OCI-LY7 (cell line): ENCODE results near the gene RASAL1. TPM values are rescaled to one million over a fixed set of nuclear protein-coding genes. Genes with fewer than 3 reads are reported as not detected.

Experiments used
- BruUV-seq: library from RNA; stranded (reverse); fragments of 400-500 nt; replicated peaks from 2 replicates; lab custom pipeline; 2021; lab: Mats Ljungman, UMichigan
- CTCF ChIA-PET: fragments of 300-600 bp; sonication (Branson Sonifier 250); formaldehyde crosslinking; loops from one replicate; lab custom pipeline; 2022; ENCODE audit warnings: antibody characterized with exemption; ENCODE audit not compliant: unreplicated experiment; lab: Charles Lee
- POLR2A ChIA-PET: fragments of 300-600 bp; sonication (Branson Sonifier 250); formaldehyde crosslinking; loops from one replicate; lab custom pipeline; 2022; ENCODE audit warnings: antibody characterized with exemption; lab: Charles Lee
- DNase-seq: peaks from one replicate; pipeline ENCODE4 v3.0.0-alpha.2; 2015; ENCODE audit warnings: low spot score
- H2AFZ ChIP-seq: fragments of 200-600 bp; sonication (generic), shearing (Covaris generic); 2 replicates; pipeline ENCODE4 v1.6.1; 2014; ENCODE audit warnings: mild to moderate bottlenecking, antibody characterized with exemption, low read length, moderate library complexity
- H3K27ac ChIP-seq: fragments of 200-600 bp; sonication (generic); 2 replicates; pipeline ENCODE4 v1.5.1; 2014; ENCODE audit warnings: mixed run types, low read depth, mild to moderate bottlenecking, moderate library complexity, low read length, inconsistent platforms; ENCODE audit not compliant: poor library complexity, severe bottlenecking
- H3K36me3 ChIP-seq: fragments of 200-600 bp; sonication (generic); 2 replicates; pipeline ENCODE4 v1.6.1; 2014; ENCODE audit warnings: mild to moderate bottlenecking, antibody characterized with exemption, low read length, moderate library complexity, mixed read lengths; ENCODE audit not compliant: insufficient read depth
- H3K4me1 ChIP-seq: fragments of 200-600 bp; sonication (generic); 2 replicates; pipeline ENCODE4 v1.5.1; 2014; ENCODE audit warnings: mild to moderate bottlenecking, low read length; ENCODE audit not compliant: insufficient read depth, poor library complexity, severe bottlenecking
- H3K4me2 ChIP-seq: fragments of 200-600 bp; sonication (generic); 2 replicates; pipeline ENCODE4 v1.6.1; 2014; ENCODE audit warnings: mild to moderate bottlenecking, low read length
- H3K4me3 ChIP-seq: fragments of 200-600 bp; sonication (generic); 2 replicates; pipeline ENCODE4 v1.5.1; 2014; ENCODE audit warnings: mild to moderate bottlenecking, low read depth, low read length; ENCODE audit not compliant: poor library complexity, severe bottlenecking
- H3K79me2 ChIP-seq: fragments of 200-600 bp; sonication (generic); 2 replicates; pipeline ENCODE4 v1.6.1; 2016; ENCODE audit warnings: low read depth, mild to moderate bottlenecking, low read length, moderate library complexity, mixed read lengths; ENCODE audit not compliant: insufficient read depth
- H3K9me2 ChIP-seq: fragments of 200-600 bp; sonication (generic); 2 replicates; pipeline ENCODE4 v1.6.1; 2016; ENCODE audit warnings: mild to moderate bottlenecking, low read length, mixed read lengths; ENCODE audit not compliant: insufficient read depth
- H3K9me3 ChIP-seq: fragments of 200-600 bp; sonication (generic); 2 replicates; pipeline ENCODE4 v1.6.1; 2014; ENCODE audit warnings: mild to moderate bottlenecking, mixed run types, low read length, mixed read lengths
- H4K20me1 ChIP-seq: fragments of 200-600 bp; sonication (generic); 2 replicates; pipeline ENCODE4 v1.6.1; 2014; ENCODE audit warnings: mild to moderate bottlenecking, antibody characterized with exemption, low read length, moderate library complexity, mixed read lengths; ENCODE audit not compliant: insufficient read depth
- EZH2phosphoT487 ChIP-seq: fragments of 200-600 bp; sonication (generic); IDR thresholded peaks from 2 replicates; pipeline ENCODE4 v1.6.1; 2018; ENCODE audit warnings: low read depth, borderline replicate concordance, mild to moderate bottlenecking, mixed run types, antibody characterized with exemption, low read length, moderate library complexity, mixed read lengths
- intact Hi-C: fragments of 100-400 bp; cut with micrococcal nuclease; formaldehyde crosslinking; loops from one replicate; pipeline ENCODE4 v1.10.0; 2022; ENCODE audit not compliant: unreplicated experiment
- total RNA-seq, 2 experiments: library from RNA; depleted of rRNA in 1 of 2; stranded (reverse); fragments of >200 nt in 1 of 2; shearing (Covaris generic) in 1 of 2; gene quantifications; 2 replicates each; pipeline ENCODE4 v1.2.3, GENCODE V29; 2014 to 2022
- TF ChIP-seq, protein P1 (sequence below): fragments of 200-600 bp; sonication (generic); conservative IDR thresholded peaks from 2 replicates; pipeline ENCODE4 v1.5.1; 2014; ENCODE audit warnings: mild to moderate bottlenecking, antibody characterized with exemption, low read length, moderate library complexity, mixed read lengths

Gene RASAL1
- total RNA-seq, 2 experiments from 2014 or later: 74.4 to 89.1 TPM

DNA sequence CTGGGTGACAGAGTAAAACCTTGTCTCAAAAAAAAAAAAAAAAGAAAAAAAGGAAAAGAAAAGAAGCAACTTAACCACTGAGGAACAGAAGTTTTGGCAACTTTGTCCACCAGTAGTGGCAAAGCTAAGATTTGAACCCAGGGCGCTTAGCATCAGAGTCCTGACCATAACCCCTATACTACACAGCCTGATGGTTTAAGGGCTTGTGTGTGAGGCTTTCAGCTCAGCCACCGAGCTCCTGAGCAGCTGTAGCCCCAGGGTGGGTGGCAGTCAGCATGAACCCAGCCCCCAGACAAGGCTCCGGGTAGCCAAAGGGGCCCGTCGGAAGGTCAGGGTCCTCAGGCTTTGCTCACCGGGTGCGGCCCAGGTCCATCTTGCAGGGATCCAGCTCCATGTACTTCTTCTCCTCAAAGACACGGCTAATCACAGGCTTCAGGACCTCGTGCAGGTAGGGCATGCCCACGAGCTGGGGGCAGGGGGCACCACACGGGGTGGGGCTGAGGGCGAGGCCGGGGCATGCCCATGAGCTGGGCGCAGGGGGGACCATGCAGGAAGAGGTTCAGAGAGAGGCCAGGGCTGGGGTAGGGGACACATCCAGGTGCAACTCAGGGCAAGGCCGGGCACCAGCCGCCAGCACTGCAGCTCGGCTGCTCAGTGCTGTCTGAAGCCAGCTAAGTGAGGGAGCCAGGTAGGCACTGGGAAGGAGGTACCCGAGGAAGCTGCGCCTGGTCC lies 20.9 kb downstream of the RASAL1 start:
- Histone ChIP-seq H3K4me1 (peaks cover 30% of the 10 kb centered on the region), H3K36me3 (peaks cover 97% of the 10 kb centered on the region), H3K4me2 (no peak overlapping the region), H3K27ac (no peak overlapping the region), H3K9me2 (no peaks in the 10 kb centered on the region), H3K79me2 (no peaks in the 10 kb centered on the region), H3K9me3 (no peaks in the 10 kb centered on the region), H2AFZ (no peak overlapping the region), H3K4me3 (no peak overlapping the region), H4K20me1 (no peaks in the 10 kb centered on the region)
- no TSS peak for BruUV-seq
- TF ChIP-seq, protein P1, sequence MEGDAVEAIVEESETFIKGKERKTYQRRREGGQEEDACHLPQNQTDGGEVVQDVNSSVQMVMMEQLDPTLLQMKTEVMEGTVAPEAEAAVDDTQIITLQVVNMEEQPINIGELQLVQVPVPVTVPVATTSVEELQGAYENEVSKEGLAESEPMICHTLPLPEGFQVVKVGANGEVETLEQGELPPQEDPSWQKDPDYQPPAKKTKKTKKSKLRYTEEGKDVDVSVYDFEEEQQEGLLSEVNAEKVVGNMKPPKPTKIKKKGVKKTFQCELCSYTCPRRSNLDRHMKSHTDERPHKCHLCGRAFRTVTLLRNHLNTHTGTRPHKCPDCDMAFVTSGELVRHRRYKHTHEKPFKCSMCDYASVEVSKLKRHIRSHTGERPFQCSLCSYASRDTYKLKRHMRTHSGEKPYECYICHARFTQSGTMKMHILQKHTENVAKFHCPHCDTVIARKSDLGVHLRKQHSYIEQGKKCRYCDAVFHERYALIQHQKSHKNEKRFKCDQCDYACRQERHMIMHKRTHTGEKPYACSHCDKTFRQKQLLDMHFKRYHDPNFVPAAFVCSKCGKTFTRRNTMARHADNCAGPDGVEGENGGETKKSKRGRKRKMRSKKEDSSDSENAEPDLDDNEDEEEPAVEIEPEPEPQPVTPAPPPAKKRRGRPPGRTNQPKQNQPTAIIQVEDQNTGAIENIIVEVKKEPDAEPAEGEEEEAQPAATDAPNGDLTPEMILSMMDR: no peak
- TF ChIP-seq EZH2phosphoT487: no peak
- intact Hi-C loops: no loop called here
- CTCF ChIA-PET: no interaction called here
- POLR2A ChIA-PET: interaction anchor here (0.7 to 1.0 kb wide), 3 partner anchors 9 to 229 kb away, joined by 4 read pairs; no protein-coding TSS in a partner anchor
- no peak for DNase-seq

DNA sequence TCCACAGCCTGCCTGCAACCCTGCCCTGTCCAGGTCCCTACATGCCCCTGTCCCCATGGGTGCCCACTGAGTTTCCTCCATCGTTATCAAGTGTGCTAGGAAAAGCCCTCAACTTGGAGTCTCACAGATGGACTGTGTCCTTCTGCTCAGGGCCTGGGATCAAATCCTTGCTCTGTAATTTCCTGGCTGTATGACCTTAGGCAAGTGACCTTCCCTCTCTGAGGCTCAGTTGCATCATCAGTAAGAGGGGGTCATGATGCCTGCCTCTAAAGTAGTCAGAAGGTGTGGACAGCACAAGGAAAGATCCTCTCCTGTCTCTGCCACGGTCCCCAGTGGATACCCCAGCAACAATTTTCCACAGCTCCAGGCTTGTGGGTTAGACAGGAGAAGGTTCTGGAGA lies 22.2 kb downstream of the RASAL1 start:
- Histone ChIP-seq H3K4me1 (peaks cover 34% of the 10 kb centered on the region), H3K9me2 (no peaks in the 10 kb centered on the region), H3K36me3 (peaks cover 94% of the 10 kb centered on the region), H3K9me3 (no peaks in the 10 kb centered on the region), H4K20me1 (no peaks in the 10 kb centered on the region), H3K27ac (no peak overlapping the region), H3K79me2 (no peaks in the 10 kb centered on the region), H3K4me3 (no peak overlapping the region), H2AFZ (no peak overlapping the region), H3K4me2 (no peak overlapping the region)
- DNase-seq: no peak
- BruUV-seq: no TSS peak
- POLR2A ChIA-PET: no interaction called here
- TF ChIP-seq, protein P1: no peak
- no peak for TF ChIP-seq EZH2phosphoT487
- CTCF ChIA-PET: no interaction called here
- intact Hi-C loops: no loop called here
